PC-3 (cell line): Measurements from ENCODE around the gene DNTT. TPM values are rescaled to one million over a fixed set of nuclear protein-coding genes. Genes with fewer than 3 reads are reported as not detected.

Experiments
- ATAC-seq: fragments of 200-7000 bp; cut with Tn5 transposase; 2 replicates; pipeline ENCODE4 v1.9.1; 2020; ENCODE audit warnings: mild to moderate bottlenecking, moderate library complexity
- BruUV-seq: library from RNA; stranded (reverse); fragments of 400-500 nt; replicated peaks from 2 replicates; lab custom pipeline; 2021; lab: Mats Ljungman, UMichigan
- CTCF ChIA-PET: fragments of 300-600 bp; sonication (Branson Sonifier 250); formaldehyde crosslinking; loops from one replicate; lab custom pipeline; 2022; ENCODE audit warnings: antibody characterized with exemption; lab: Charles Lee
- POLR2A ChIA-PET: fragments of 300-600 bp; sonication (Branson Sonifier 250); formaldehyde crosslinking; loops from one replicate; lab custom pipeline; 2022; ENCODE audit warnings: antibody characterized with exemption; ENCODE audit not compliant: unreplicated experiment; lab: Charles Lee
- DNase-seq: peaks from one replicate; pipeline ENCODE4 v3.0.0-alpha.2; 2015
- H2AFZ ChIP-seq: fragments of 300-600 bp; sonication (generic); 2 replicates; pipeline ENCODE4 v1.6.0; 2016; ENCODE audit warnings: antibody characterized with exemption, low read length
- H3F3A ChIP-seq: fragments of 300-600 bp; sonication (generic); one replicate; pipeline ENCODE4 v1.6.0; 2017; ENCODE audit warnings: antibody characterized with exemption, low read length, control low read depth, mild to moderate bottlenecking; ENCODE audit not compliant: unreplicated experiment
- H3K27ac ChIP-seq: fragments of 300-600 bp; sonication (generic); 2 replicates; pipeline ENCODE4 v1.5.1; 2016; ENCODE audit warnings: mild to moderate bottlenecking, low read length
- H3K27me3 ChIP-seq: fragments of 300-600 bp; sonication (generic); 2 replicates; pipeline ENCODE4 v1.6.1; 2016; ENCODE audit warnings: low read length, mixed read lengths
- H3K36me3 ChIP-seq: fragments of 300-600 bp; sonication (generic); 2 replicates; pipeline ENCODE4 v1.6.1; 2016; ENCODE audit warnings: low read depth, mixed run types, low read length, mixed read lengths
- H3K4me1 ChIP-seq: fragments of 300-600 bp; sonication (generic); 2 replicates; pipeline ENCODE4 v1.5.1; 2016; ENCODE audit warnings: low read length; ENCODE audit not compliant: insufficient read depth
- H3K4me2 ChIP-seq: fragments of 300-600 bp; sonication (generic); 2 replicates; pipeline ENCODE4 v1.6.0; 2016; ENCODE audit warnings: low read length
- H3K4me3 ChIP-seq: fragments of 300-600 bp; sonication (generic); 2 replicates; pipeline ENCODE4 v1.5.1; 2016; ENCODE audit warnings: mild to moderate bottlenecking, low read length, mixed read lengths
- H3K79me2 ChIP-seq: fragments of 300-600 bp; sonication (generic); 2 replicates; pipeline ENCODE4 v1.6.1; 2017; ENCODE audit warnings: low read length, mixed read lengths
- H3K9ac ChIP-seq: fragments of 300-600 bp; sonication (generic); 2 replicates; pipeline ENCODE4 v1.6.0; 2016; ENCODE audit warnings: mild to moderate bottlenecking, low read length
- H3K9me2 ChIP-seq: fragments of 300-600 bp; sonication (generic); replicated peaks from 2 replicates; pipeline ENCODE4 v1.6.1; 2016; ENCODE audit warnings: mixed run types, low read length, mixed read lengths
- H3K9me3 ChIP-seq: fragments of 300-600 bp; sonication (generic); 2 replicates; pipeline ENCODE4 v1.6.1; 2016; ENCODE audit warnings: low read length, mixed read lengths
- H4K20me1 ChIP-seq: fragments of 300-600 bp; sonication (generic); 2 replicates; pipeline ENCODE4 v1.6.1; 2016; ENCODE audit warnings: low read length, mixed read lengths
- EZH2 ChIP-seq: fragments of 300-600 bp; sonication (generic); IDR thresholded peaks from one replicate; pipeline ENCODE4 v1.6.1; 2017; ENCODE audit warnings: antibody characterized with exemption, mild to moderate bottlenecking, low read length; ENCODE audit not compliant: unreplicated experiment
- EZH2phosphoT487 ChIP-seq: fragments of 300-600 bp; sonication (generic); IDR thresholded peaks from 2 replicates; pipeline ENCODE4 v1.6.1; 2018; ENCODE audit warnings: mild to moderate bottlenecking, antibody characterized with exemption, low read length, borderline replicate concordance
- intact Hi-C: fragments of 100-400 bp; cut with micrococcal nuclease; formaldehyde crosslinking; loops from 2 replicates; pipeline ENCODE4 v1.9.0; 2023
- total RNA-seq: library from RNA; depleted of rRNA; stranded (reverse); fragments of >200 nt; gene quantifications from 2 replicates; pipeline ENCODE4 v1.2.3, GENCODE V29; 2014
- TF ChIP-seq, protein P1 (sequence below): fragments of 300-600 bp; sonication (generic); conservative IDR thresholded peaks from 2 replicates; pipeline ENCODE4 v1.5.1; 2017; ENCODE audit warnings: antibody characterized with exemption, low read depth, mild to moderate bottlenecking, low read length

DNTT gene
- total RNA-seq, 1 experiment from 2014 or later: not detected

DNA sequence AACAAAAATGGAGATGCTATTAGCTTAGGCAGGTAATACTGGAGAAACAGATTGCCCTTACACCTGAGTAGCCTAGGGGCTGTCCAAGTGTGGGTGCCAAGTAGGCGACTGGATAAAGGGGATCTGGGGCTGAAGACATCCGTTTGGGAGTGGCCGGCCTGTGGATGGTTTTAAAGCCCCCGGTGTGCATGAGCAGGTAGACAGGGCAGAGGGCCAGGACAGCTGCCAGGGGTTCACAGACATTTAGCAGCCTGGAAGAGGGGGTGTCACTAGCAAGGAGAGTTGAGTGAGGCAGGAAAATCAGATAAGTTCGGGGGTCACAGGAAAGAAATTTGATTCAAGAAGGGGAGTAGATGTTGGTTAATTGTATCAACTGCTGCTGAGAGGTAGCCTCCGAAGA lies 56.1 kb downstream of the DNTT start:
- Histone ChIP-seq H3K27ac (no peak overlapping the region), H3K9me3 (no peaks in the 10 kb centered on the region), H4K20me1 (no peaks in the 10 kb centered on the region), H3K79me2 (no peaks in the 10 kb centered on the region), H3K36me3 (no peaks in the 10 kb centered on the region), H3K27me3 (peaks cover 55% of the 10 kb centered on the region), H3K4me3 (no peak overlapping the region), H2AFZ (no peak overlapping the region), H3K9me2 (no peaks in the 10 kb centered on the region), H3F3A (no peaks in the 10 kb centered on the region), H3K9ac (no peak overlapping the region), H3K4me2 (no peak overlapping the region), H3K4me1 (no peaks in the 10 kb centered on the region)
- BruUV-seq: no TSS peak
- ATAC-seq (no peak), DNase-seq (no peak)
- ChIA-PET CTCF (no interaction called here), POLR2A (no interaction called here)
- no peak for TF ChIP-seq EZH2phosphoT487
- TF ChIP-seq EZH2: no peak
- TF ChIP-seq, protein P1, sequence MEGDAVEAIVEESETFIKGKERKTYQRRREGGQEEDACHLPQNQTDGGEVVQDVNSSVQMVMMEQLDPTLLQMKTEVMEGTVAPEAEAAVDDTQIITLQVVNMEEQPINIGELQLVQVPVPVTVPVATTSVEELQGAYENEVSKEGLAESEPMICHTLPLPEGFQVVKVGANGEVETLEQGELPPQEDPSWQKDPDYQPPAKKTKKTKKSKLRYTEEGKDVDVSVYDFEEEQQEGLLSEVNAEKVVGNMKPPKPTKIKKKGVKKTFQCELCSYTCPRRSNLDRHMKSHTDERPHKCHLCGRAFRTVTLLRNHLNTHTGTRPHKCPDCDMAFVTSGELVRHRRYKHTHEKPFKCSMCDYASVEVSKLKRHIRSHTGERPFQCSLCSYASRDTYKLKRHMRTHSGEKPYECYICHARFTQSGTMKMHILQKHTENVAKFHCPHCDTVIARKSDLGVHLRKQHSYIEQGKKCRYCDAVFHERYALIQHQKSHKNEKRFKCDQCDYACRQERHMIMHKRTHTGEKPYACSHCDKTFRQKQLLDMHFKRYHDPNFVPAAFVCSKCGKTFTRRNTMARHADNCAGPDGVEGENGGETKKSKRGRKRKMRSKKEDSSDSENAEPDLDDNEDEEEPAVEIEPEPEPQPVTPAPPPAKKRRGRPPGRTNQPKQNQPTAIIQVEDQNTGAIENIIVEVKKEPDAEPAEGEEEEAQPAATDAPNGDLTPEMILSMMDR: no peak
- intact Hi-C loops: no loop called here

DNA sequence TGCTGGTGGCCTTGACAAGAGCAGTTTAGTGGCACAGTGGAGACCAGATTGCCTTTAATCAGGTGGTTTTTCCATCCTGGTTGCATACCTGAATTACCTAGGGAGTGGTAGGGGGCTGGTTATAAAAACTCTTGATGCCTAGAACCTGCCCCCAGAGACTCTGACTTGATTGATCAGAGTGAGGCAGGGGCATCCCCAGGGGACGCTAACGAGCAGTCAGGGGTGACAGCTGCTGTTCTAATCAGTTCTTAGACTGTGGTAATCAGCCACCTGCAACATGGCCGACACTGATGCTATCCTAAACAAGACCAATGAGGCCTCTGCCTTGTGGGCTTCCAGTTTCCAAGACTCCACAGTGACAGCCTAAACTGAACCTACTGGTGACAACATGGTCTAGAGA lies 56.5 kb downstream of the DNTT start:
- H3F3A ChIP-seq: no peaks in the 10 kb centered on the region
- intact Hi-C loops: no loop called here
- DNase-seq (no peak), ATAC-seq (no peak)
- no peak overlapping the region for H3K4me3 ChIP-seq
- no peak overlapping the region for H3K9ac ChIP-seq
- no peaks in the 10 kb centered on the region for H3K4me1 ChIP-seq
- no peaks in the 10 kb centered on the region for H3K9me2 ChIP-seq
- H3K36me3 ChIP-seq: no peaks in the 10 kb centered on the region
- H3K4me2 ChIP-seq: no peak overlapping the region
- no TSS peak for BruUV-seq
- CTCF ChIA-PET: no interaction called here
- H2AFZ ChIP-seq: no peak overlapping the region
- no peak overlapping the region for H3K27ac ChIP-seq
- no peaks in the 10 kb centered on the region for H4K20me1 ChIP-seq
- no peak for TF ChIP-seq EZH2phosphoT487
- TF ChIP-seq, protein P1: no peak
- TF ChIP-seq EZH2: no peak
- peaks cover 55% of the 10 kb centered on the region for H3K27me3 ChIP-seq
- no peaks in the 10 kb centered on the region for H3K9me3 ChIP-seq
- H3K79me2 ChIP-seq: no peaks in the 10 kb centered on the region
- POLR2A ChIA-PET: no interaction called here

DNA sequence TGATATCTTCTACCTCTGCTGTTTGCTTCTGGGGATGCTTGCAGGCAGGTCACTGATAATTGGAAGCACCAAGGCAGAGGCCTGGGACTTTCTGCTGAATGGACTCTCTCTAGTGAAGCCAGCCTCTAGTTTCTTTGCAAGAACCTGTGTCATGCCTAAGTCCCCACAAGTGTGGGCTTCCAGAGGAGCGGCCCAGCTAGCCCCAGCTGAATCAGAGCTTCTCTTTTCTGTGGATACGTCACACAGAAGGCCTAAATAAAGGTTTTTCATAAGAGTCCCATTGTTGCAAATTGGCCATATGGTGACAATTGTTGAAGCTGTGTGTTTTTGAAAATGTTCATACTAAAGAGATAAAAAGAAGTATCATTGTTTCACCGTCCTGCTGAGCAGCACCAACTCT lies 61.3 kb downstream of the DNTT start:
- ChIA-PET CTCF (no interaction called here), POLR2A (no interaction called here)
- no peak overlapping the region for H3K4me3 ChIP-seq
- H3K9ac ChIP-seq: no peak overlapping the region
- H3K4me1 ChIP-seq: peaks cover 14% of the 10 kb centered on the region
- H3K9me2 ChIP-seq: no peaks in the 10 kb centered on the region
- no peaks in the 10 kb centered on the region for H3K9me3 ChIP-seq
- intact Hi-C loops: no loop called here
- ATAC-seq: no peak
- H3K4me2 ChIP-seq: no peak overlapping the region
- TF ChIP-seq EZH2: no peak
- TF ChIP-seq EZH2phosphoT487: no peak
- TF ChIP-seq, protein P1: no peak
- H3K79me2 ChIP-seq: no peaks in the 10 kb centered on the region
- BruUV-seq: no TSS peak
- H3F3A ChIP-seq: no peaks in the 10 kb centered on the region
- H3K27me3 ChIP-seq: peaks cover 11% of the 10 kb centered on the region; the same call in 1 of the 2 replicates
- DNase-seq: no peak
- H2AFZ ChIP-seq: no peak overlapping the region
- H3K36me3 ChIP-seq: no peaks in the 10 kb centered on the region
- H4K20me1 ChIP-seq: no peaks in the 10 kb centered on the region
- no peak overlapping the region for H3K27ac ChIP-seq
